Measurements from ENCODE around the gene CDC6.
A peak's percentile ranks its signal among the peaks of the same experiment; 100 is the strongest.

CDC6 gene, protein sequence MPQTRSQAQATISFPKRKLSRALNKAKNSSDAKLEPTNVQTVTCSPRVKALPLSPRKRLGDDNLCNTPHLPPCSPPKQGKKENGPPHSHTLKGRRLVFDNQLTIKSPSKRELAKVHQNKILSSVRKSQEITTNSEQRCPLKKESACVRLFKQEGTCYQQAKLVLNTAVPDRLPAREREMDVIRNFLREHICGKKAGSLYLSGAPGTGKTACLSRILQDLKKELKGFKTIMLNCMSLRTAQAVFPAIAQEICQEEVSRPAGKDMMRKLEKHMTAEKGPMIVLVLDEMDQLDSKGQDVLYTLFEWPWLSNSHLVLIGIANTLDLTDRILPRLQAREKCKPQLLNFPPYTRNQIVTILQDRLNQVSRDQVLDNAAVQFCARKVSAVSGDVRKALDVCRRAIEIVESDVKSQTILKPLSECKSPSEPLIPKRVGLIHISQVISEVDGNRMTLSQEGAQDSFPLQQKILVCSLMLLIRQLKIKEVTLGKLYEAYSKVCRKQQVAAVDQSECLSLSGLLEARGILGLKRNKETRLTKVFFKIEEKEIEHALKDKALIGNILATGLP

DNA sequence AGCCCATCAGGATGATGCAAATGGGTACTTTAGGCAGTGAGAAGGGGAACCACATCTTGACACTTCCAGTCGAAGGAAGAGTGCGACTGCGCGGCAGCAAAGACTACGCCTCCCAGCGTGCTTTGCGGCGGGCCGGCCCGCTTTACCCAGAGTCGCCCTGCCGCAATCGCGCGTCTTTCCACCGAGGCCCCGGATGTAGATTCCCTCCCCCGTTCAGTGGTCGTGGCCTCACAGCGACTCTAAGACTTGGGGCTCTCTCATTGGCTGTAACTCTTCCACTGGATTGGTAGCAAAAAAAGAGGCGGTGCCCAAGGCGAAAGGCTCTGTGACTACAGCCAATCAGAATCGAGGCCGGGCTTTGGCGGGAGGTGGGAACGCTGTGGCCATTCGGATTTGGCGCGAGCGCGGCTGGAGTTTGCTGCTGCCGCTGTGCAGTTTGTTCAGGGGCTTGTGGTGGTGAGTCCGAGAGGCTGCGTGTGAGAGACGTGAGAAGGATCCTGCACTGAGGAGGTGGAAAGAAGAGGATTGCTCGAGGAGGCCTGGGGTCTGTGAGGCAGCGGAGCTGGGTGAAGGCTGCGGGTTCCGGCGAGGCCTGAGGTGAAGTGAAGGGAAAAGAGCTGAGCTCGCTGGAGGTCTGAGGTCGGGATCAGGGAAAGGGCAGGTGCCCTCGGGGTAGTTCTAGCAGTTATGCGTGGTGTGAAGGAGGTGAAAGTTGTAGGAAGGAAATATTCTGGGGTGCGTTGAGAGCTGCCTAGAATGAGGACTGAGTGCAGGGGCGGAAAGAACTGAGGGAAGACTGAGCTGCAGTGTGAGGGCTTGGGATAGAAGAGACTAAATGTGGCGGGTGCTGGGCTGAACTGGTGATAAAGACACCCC, at the start of gene CDC6:
TSS of gene CDC6 (plus strand) at position 386 of the 876 bp plus-strand sequence. CDS start 1,542 bp downstream, outside the sequence.
- peak; percentile 100 for DNase-seq (ENCODE audit: low spot score)

DNA sequence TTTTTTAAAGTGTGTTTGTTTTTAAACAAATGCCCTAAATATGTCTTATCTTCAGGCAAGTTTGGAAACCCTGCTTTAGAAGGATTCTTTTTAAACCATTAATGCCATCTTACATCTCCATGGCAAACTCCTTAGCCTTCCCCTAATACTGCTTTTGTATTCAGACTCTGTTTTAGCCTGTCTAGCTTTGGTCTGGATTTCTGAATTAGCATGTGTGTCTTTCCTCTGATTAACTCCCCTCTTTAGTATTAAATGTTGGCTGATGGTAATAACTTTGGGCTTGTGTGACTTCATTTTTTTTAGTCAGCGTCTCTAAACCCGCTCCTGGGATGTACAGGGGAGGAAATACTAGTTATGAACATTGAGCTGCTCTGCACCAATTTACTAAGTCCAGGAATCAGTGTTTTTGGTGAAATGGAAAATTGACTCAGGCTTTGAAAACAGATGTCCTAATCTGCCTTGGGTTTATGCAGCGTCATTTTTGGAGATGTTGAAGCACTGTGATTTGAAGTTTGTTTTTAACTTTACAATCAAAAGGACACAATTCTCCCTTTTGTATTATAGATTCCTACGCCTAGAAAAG, 46.3 kb upstream of the CDC6 start:
- DNase-seq (ENCODE audit: low spot score), result no peak

DNA sequence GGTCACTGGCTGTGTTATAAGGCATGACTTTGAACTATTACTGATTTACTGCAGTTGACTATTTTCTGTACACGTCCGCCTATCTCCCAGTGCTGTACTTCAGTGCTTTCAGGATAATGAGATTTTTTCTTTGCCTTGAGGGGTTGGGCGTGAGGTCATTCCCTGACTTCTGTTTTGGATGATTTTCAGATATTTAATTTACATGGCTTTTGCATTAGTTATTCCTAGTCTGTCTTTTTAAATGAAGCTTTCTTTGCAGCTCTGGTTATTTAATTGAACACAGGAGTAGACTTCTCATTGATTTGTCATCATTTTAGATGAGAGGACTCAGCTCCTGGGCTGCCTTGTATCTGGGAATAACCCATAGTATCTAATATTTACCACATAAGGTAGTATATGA, 44.9 kb upstream of the CDC6 start:
- DNase-seq (ENCODE audit: low spot score), result no peak

DNA sequence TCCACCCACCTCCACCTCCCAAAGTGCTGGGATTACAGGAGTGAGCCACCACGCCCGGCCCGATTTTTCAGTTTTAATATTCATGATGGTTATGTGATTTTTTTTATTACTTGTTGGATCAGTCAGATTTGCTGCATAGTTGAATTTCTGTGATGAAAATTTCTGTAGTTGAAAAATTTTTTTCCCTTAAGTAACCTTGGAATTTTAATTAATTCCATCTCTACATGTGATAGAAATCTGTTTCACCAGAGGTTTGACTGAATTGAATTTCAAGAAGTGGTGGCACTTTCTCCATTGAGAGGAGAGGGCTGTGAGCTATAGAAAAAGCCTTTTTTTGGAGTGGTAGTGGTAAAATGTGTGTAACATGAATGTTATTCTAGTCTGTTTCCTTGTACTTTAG, 43.9 kb upstream of the CDC6 start:
- no peak for DNase-seq (ENCODE audit: low spot score)

DNA sequence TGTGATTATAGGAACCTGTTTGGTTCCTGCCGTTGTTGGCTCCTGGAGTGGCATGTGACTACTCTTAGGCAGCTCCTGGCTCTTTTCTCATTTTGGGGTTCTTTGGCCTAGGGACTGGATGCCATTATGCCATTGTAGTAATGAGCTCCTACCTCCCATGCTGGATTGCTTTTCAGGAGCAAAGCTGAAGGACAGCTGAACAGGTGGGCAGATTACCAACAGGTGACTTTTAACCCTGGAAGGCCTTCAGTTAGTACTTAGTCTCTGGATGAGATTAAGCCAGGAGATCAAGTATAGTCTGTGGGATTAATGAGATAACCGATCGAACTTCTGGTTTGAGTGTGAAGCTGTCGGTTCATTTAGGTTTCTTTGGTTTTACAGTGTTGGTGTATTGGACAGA, 43.4 kb upstream of the CDC6 start:
- no peak for DNase-seq (ENCODE audit: low spot score)

DNA sequence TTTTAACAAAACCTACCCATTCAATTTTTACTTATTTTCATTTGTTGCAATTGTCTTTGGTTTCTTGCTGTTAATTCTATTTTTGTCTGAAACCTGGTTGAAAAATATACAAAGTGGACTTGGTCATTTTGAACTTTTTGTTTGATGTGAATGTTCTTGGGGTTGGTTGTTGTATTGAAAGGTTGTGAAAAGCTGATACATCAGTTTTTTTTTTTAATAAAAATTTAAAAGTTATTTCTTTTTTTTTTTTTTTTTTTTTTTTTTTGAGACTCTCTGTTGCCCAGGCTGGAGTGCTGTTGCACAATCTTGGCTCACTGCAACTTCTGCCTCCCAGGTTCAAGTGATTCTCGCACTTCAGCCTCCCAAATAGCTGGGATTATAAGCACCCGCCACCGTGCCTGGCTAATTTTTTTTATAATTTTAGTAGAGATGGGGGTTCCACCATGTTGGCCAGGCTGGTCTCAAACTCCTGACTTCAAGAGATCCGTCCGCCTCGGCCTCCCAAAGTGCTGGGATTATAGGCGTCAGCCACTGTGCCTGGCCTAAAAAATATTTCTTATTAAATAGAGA, 39.7 kb upstream of the CDC6 start:
- DNase-seq (ENCODE audit: low spot score), result no peak

DNA sequence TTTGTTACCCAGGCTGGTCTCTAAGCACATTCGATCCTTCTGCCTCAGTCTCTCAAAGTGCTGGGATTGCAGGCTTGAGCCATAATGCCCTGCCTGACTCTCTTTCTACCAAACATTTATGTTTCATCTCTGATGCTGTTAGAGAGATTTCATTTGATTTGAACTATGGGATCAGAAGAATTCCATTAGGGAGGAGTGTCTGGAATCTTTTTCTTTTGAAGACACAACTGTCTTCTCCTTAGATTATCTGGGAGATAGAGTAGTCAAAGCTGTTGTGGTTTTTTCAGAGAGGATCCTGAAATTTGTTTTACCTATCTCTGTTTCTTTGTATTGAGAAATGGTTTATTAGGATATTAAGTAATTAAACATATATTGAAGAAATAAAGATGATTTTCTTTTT, 39.2 kb upstream of the CDC6 start:
- no peak for DNase-seq (ENCODE audit: low spot score)

DNA sequence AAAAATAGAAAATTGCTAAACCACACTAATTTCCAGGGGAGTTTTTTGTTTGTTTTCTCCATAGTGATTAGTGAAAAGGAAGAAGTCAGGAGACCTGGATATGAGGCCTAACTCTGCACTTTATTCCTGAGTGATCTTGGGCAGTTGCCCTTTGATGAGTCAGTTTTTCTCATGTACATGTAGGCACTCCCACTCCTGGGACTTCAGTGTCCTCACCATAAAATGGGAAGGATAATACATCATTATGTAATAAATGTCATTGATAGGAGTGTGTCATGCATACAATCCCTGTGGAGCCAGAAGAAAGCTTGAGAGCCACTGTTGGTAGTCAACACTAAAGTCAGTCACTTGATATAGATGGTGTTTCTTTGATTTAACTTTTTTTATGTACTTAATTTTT, 36.1 kb upstream of the CDC6 start:
- DNase-seq (ENCODE audit: low spot score), result no peak

DNA sequence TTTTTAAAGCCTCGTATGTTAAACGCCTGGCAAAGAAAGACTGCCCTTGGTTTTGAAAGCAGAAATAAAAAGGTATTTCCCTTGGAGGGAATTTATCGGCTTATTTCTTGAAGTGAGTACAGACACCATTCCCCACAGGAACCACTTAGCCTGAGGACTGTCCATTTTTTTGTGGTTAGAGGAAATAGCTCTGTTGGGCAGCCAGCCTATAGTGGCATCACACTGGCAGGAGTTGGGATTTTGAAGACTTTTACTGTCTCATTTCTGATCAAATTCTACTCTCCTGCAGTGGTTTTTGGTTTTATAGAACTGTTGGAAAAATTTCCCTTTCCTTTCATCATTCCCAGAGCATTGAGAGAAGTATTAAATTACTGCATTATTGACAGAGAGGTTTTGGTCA, 34.1 kb upstream of the CDC6 start:
- no peak for DNase-seq (ENCODE audit: low spot score)

DNA sequence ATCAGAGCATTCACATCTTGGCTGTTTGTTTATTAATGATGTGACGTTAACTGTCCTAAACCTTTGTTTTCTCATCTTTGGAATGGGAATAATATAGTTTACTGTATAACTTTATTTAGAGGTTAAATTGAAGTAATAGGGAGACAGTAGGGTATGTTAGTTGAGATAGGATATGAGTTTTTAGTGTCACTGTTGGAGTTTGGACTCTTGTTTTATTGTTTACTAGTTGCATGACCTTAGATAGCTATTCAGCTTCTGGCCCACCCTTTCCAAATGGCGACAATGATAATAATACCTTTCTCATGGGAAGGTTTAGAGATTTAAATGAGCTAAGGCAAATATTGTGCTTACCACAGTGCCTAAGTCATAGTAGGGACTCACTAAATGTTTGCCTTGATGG, 28.2 kb upstream of the CDC6 start:
- DNase-seq (ENCODE audit: low spot score), result no peak

DNA sequence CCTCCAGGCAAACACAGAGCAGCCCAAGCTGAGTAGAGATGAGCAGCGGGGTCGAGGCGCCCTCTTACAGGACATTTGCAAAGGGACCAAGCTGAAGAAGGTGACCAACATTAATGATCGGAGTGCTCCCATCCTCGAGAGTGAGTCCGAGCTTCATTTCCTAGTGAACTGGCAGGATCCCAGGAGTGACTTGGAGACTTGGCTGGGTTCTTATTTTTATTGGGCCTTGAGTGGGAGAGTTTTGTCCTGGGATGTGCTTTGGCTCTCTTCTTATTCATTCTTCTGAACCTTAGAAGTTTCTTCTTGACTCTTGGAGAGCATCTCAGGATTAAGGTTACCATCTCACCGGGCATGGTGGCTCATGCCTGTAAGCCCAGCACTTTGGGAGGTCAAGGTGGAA, 27.2 kb upstream of the CDC6 start:
- DNase-seq (ENCODE audit: low spot score), result no peak

DNA sequence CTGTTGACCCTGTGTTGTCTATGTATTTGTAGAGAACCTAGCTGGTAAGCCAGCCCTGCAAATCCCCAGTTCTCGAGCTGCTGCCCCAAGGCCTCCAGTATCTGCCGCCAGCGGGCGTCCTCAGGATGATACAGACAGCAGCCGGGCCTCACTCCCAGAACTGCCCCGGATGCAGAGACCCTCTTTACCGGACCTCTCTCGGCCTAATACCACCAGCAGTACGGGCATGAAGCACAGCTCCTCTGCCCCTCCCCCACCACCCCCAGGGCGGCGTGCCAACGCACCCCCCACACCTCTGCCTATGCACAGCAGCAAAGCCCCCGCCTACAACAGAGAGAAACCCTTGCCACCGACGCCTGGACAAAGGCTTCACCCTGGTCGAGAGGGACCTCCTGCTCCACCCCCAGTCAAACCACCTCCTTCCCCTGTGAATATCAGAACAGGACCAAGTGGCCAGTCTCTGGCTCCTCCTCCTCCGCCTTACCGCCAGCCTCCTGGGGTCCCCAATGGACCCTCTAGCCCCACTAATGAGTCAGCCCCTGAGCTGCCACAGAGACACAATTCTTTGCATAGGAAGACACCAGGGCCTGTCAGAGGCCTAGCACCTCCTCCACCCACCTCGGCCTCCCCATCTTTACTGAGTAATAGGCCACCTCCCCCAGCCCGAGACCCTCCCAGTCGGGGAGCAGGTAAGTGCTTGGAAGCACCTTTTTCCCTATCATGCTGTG, 23.1 kb upstream of the CDC6 start:
- DNase-seq (ENCODE audit: low spot score), result no peak

DNA sequence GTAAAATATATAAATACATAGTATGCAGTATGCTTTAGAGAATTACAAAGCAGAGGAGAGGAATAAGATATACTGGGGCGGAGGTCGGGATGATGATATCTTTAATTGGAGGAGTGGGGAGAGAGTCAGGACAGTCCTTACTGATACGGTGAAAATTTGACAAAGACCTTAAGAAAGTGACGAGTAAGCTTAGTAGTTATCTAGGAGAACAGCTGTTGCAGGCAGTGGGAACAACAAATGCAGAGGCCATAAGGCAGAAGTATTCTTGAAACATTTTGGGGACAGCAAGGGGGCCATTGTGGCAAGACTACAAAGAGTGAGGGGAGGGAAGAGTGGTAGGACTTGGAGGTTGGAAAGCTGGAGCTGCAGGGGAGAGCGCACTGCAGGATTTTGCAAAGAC, 22.3 kb upstream of the CDC6 start:
- no peak for DNase-seq (ENCODE audit: low spot score)

DNA sequence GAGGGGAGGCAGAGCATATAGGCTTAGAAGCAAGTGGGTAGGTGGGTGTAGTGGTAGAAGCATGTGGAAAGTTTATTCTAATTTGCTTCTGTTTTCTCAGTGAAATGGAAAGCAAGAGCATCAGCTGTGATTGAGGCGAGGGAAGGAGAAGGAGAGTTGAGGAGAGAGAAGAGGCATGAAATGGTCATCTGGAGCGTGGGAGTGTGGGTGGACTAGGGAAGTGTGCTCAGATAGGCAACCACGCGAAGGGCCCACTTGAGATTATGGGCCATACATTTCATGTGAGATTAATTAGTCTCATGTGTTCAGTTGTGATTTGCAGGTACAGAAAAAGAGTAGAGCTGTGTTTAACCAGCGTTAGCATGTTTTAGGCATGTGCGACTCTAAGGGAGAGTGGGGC, 20.8 kb upstream of the CDC6 start:
- no peak for DNase-seq (ENCODE audit: low spot score)

DNA sequence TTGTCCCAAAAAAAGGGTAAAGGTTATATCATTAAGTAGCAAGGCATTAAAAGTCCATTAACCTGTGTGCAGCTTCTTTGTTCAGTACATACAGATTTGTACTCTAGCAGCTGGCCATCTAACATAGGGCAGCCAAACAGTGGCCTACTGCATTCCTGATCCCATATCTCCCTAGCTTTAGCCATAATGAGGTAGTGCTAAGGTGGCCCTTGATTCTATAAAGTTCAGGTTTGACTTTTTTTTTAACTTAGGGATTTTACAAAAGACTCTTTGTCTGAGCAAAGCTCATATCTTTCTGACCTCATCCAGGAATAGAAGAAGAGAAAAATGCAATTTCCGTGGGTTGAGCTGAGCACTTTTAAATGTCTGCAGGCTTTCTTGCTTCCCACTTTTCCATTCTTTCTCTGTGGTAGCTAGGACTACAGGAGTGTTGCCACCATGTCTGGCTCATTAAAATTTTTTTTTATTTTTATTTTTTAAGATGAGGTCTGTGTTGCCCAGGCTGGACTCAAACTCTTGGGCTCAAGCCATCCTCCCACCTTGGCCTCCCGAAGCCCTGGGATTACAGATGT, 19.5 kb upstream of the CDC6 start:
- DNase-seq (ENCODE audit: low spot score), result no peak

DNA sequence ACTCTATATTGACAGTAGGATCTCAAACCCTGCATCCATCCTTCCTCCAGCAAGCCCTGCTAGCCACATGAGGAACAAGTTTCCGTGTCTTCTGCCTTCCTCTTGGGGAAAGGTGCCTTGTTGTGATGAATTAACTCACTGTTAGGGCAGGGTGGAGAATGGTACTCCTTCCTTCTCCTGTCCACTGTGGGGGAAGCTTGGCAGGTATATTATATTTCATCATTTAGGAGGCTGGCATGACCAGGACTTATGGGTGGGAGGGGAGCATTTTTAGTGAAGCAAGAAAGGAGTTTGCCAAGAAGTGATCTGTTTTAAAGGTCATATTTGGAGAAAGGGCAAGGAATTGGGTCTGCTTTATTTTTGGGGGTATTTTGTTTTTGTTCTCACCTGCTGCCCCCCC, 9.3 kb upstream of the CDC6 start:
- no peak for DNase-seq (ENCODE audit: low spot score)

DNA sequence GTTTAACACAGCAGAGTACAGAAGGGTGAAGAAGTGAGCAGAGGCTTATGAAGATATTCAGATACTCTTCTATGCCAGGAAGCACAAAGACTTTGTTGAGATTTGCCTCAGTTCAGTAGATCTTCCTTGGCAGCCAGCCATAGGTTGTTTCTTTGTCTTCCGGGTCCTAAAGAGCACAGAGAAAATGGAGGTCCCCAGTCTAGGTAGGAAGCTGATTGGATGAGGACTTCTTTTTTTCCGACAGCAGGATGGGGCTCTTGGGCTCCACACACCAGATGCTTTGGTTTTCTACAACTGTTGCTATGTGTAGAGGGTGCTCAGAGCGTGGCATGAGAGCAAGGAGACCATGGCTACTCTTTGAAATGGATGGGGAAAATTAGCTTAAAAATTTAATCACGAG, 8.3 kb upstream of the CDC6 start:
- DNase-seq (ENCODE audit: low spot score), result no peak

DNA sequence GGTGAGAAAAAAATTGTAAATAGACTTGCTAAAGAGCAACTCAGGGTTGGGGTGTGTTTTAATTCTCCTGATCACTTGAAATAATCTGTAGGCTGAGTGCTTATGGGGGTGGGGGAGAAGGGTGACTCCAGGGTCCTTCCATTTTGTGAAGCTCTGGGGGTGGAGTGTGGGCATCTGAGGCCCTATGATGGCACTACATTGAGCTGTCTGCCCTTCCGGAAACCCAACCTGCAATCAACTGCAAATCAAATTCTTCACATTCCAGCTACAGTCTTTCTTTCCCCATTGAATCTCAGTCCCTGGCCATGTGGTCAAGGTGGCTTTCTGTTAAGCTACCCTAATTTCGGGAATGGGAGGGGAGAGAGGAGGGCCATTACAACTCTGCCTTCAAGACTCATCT, 6.0 kb upstream of the CDC6 start:
- DNase-seq (ENCODE audit: low spot score), result no peak

DNA sequence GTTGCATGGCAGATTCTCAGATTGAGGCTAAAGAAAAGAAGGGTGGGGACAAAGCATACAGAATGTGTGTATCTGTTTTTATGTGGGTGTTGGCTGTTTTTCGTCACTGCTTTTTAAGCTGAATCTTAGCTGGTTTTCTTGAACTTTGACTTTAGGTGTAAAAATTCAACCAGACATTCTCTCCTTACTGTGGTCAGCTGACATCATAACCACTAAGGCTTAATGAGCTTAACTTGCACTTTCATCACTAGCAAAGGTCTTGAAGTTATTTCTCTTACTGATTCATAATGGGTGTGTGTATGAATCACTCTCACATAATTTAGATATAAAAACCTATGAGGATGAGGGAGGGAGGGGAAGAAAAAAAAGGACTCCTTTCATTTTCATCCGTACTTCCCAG, 4.0 kb upstream of the CDC6 start:
- DNase-seq (ENCODE audit: low spot score), result no peak

DNA sequence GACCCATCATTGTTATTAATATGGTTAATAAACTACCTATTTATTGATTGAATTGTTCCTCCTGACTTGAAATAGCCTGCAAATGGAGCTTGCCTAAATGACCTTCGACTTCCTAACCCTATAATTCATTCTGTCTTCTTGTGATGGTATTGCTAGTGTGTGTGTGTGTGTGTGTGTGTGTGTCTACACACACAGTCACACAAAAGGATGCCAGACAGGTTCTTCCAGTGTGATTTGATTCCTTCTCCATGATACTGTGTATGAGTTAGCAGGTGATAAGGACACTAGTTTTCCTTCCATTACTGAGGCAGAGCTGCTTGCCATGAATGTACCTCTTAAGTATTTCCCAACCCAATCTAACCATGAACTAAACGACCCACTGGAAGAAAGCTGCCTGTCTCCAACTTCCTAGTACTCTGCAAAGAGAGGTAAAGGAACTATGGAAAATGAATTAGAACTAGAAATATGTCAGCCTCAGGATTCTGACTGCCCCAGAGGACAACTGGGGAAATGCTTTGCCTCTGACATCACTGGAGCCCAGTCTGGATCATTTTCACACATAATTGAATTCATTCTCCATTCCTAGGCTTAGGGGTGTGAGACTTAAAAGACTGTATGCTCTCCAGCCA, 3.5 kb upstream of the CDC6 start:
- DNase-seq (ENCODE audit: low spot score), result no peak

DNA sequence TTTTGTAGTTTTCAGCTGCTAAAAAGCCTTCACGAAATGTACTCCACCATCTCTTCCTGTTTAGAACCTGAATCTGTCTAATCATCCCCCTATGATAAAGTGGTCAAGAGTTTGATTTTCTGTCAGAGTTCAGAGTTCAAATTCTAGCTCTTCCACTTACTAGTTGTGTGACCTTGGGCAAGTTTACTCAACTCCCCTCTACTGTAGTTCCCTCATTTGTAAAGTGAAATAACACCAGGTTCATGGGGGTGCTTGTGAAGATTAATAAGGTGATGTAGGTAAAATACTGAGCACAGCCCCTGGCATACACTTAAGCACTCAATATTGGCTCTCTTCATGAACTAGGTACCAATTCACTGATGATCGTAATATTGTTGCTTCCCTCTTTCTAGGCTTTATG, 1.2 kb upstream of the CDC6 start:
- DNase-seq (ENCODE audit: low spot score), result no peak
